ENCODE measurements around the gene ADD1. TPM values are rescaled to one million over a fixed set of nuclear protein-coding genes. Genes with fewer than 3 reads are reported as not detected.

ADD1 gene
- total RNA-seq, 2 experiments from 2014 or later: 153 TPM

- ChIA-PET CTCF (interaction anchor here (1.1 kb wide), 1 partner anchor 17 kb away, joined by 3 read pairs; no protein-coding TSS in a partner anchor), POLR2A (no interaction called here)
- no peak overlapping the region for H3K27ac ChIP-seq (ENCODE audit: low read depth in 1 of 2, low read length in 2 of 2)
- Mint-ChIP-seq H3K4me3 (no peak overlapping the region), H3K27ac (peak overlapping the region; percentile 30), H3K36me3 (ENCODE audit: low read depth) (peaks cover 93% of the 10 kb centered on the region), H3K27me3 (no peaks in the 10 kb centered on the region), H3K9me3 (no peaks in the 10 kb centered on the region), H3K4me1 (ENCODE audit: low read depth) (peaks cover 26% of the 10 kb centered on the region)
- no peak for TF ChIP-seq CTCF (IDR thresholded peaks at IDR 0.05)
- H3K9me3 ChIP-seq (ENCODE audit: control insufficient read depth in 1 of 2, insufficient read depth in 1 of 2, low read length in 2 of 2): no peaks in the 10 kb centered on the region
- intact Hi-C loops (cut with DNase I, micrococcal nuclease): loop anchor here in 1 of 2 experiments (5.0 kb wide), 1 partner anchor 55 kb away; no protein-coding TSS in a partner anchor
- no peaks in the 10 kb centered on the region for H3K27me3 ChIP-seq (ENCODE audit: control insufficient read depth in 1 of 2, insufficient read depth in 2 of 2, low read length in 2 of 2)
- peaks cover 28% of the 10 kb centered on the region for H3K4me1 ChIP-seq (ENCODE audit: insufficient read depth, low read length)
- no peak overlapping the region for H3K4me3 ChIP-seq (ENCODE audit: low read length)
- no peak for DNase-seq
- no peak for ATAC-seq (ENCODE audit: poor library complexity)
- H3K36me3 ChIP-seq (ENCODE audit: insufficient read depth, low read length): peaks cover 81% of the 10 kb centered on the region
Measured at GRCh38 chr4:2907226-2907625, 63.6 kb downstream of the ADD1 start.

- H3K4me3 ChIP-seq (ENCODE audit: low read length): no peak overlapping the region
- CTCF ChIA-PET: no interaction called here
- POLR2A ChIA-PET: no interaction called here
- no peak for ATAC-seq (ENCODE audit: poor library complexity)
- H3K27me3 Mint-ChIP-seq: no peaks in the 10 kb centered on the region
- H3K4me1 Mint-ChIP-seq (ENCODE audit: low read depth): peaks cover 26% of the 10 kb centered on the region
- H3K27ac ChIP-seq (ENCODE audit: low read depth in 1 of 2, low read length in 2 of 2): no peak overlapping the region
- no peak for TF ChIP-seq CTCF (IDR thresholded peaks at IDR 0.05)
- no peak overlapping the region for H3K4me3 Mint-ChIP-seq
- H3K27me3 ChIP-seq (ENCODE audit: control insufficient read depth in 1 of 2, insufficient read depth in 2 of 2, low read length in 2 of 2): no peaks in the 10 kb centered on the region
- peaks cover 93% of the 10 kb centered on the region for H3K36me3 Mint-ChIP-seq (ENCODE audit: low read depth)
- peak overlapping the region; percentile 30 for H3K27ac Mint-ChIP-seq
- H3K9me3 ChIP-seq (ENCODE audit: control insufficient read depth in 1 of 2, insufficient read depth in 1 of 2, low read length in 2 of 2): no peaks in the 10 kb centered on the region
- peaks cover 84% of the 10 kb centered on the region for H3K36me3 ChIP-seq (ENCODE audit: insufficient read depth, low read length)
- peaks cover 28% of the 10 kb centered on the region for H3K4me1 ChIP-seq (ENCODE audit: insufficient read depth, low read length)
- no peak for DNase-seq
- intact Hi-C loops (cut with DNase I, micrococcal nuclease): loop anchor here in 1 of 2 experiments (5.0 kb wide), 1 partner anchor 55 kb away; no protein-coding TSS in a partner anchor
- H3K9me3 Mint-ChIP-seq: no peaks in the 10 kb centered on the region
Measured at GRCh38 chr4:2907706-2908293, 64.2 kb downstream of the ADD1 start.

- ChIA-PET POLR2A (no interaction called here), CTCF (no interaction called here)
- H3K27ac ChIP-seq (ENCODE audit: low read depth in 1 of 2, low read length in 2 of 2): no peak overlapping the region
- H3K4me3 ChIP-seq (ENCODE audit: low read length): no peak overlapping the region
- Mint-ChIP-seq H3K4me1 (ENCODE audit: low read depth) (peaks cover 26% of the 10 kb centered on the region), H3K9me3 (no peaks in the 10 kb centered on the region), H3K27me3 (no peaks in the 10 kb centered on the region), H3K36me3 (ENCODE audit: low read depth) (peaks cover 87% of the 10 kb centered on the region), H3K4me3 (no peak overlapping the region), H3K27ac (no peak overlapping the region)
- no peak for TF ChIP-seq CTCF (IDR thresholded peaks at IDR 0.05)
- peaks cover 28% of the 10 kb centered on the region for H3K4me1 ChIP-seq (ENCODE audit: insufficient read depth, low read length)
- H3K27me3 ChIP-seq (ENCODE audit: control insufficient read depth in 1 of 2, insufficient read depth in 2 of 2, low read length in 2 of 2): no peaks in the 10 kb centered on the region
- intact Hi-C loops (cut with DNase I, micrococcal nuclease): loop anchor here in 1 of 2 experiments (5.0 kb wide), 1 partner anchor 56 kb away; no protein-coding TSS in a partner anchor
- DNase-seq (no peak), ATAC-seq (ENCODE audit: poor library complexity) (no peak)
- H3K9me3 ChIP-seq (ENCODE audit: control insufficient read depth in 1 of 2, insufficient read depth in 1 of 2, low read length in 2 of 2): no peaks in the 10 kb centered on the region
- peaks cover 85% of the 10 kb centered on the region for H3K36me3 ChIP-seq (ENCODE audit: insufficient read depth, low read length)
Measured at GRCh38 chr4:2908686-2909085, 65.0 kb downstream of the ADD1 start.

Data from CD4-positive, alpha-beta T cell (primary cell).